Osteoblast (primary cell): ENCODE measurements around the gene LIPC. TPM values are rescaled to one million over a fixed set of nuclear protein-coding genes. Genes with fewer than 3 reads are reported as not detected.

Experiments used
- DNase-seq: peaks from one replicate; pipeline ENCODE4 v3.0.0; 2011; ENCODE audit warnings: low spot score, mixed read lengths; ENCODE audit not compliant: insufficient read length; ENCODE audit errors: missing footprints
- H2AFZ ChIP-seq: 2 replicates; pipeline ENCODE4 v1.6.0; 2011; ENCODE audit warnings: mild to moderate bottlenecking, low read length
- H3K27ac ChIP-seq: 2 replicates; pipeline ENCODE4 v1.5.1; 2011; ENCODE audit warnings: mild to moderate bottlenecking, low read depth, low read length, moderate library complexity
- H3K27me3 ChIP-seq: 2 replicates; pipeline ENCODE4 v1.6.0; 2012; ENCODE audit warnings: mild to moderate bottlenecking, control low read depth, inconsistent platforms, low read length, moderate library complexity; ENCODE audit not compliant: insufficient read depth
- H3K36me3 ChIP-seq: 2 replicates; pipeline ENCODE4 v1.5.1; 2011; ENCODE audit warnings: mild to moderate bottlenecking, low read length, control low read depth, moderate library complexity; ENCODE audit not compliant: insufficient read depth
- H3K4me1 ChIP-seq: 2 replicates; pipeline ENCODE4 v1.5.1; 2011; ENCODE audit warnings: mild to moderate bottlenecking, low read length, control low read depth, moderate library complexity; ENCODE audit not compliant: insufficient read depth
- H3K4me2 ChIP-seq: 2 replicates; pipeline ENCODE4 v1.6.0; 2011; ENCODE audit warnings: mild to moderate bottlenecking, low read length; ENCODE audit not compliant: insufficient read depth
- H3K4me3 ChIP-seq: fragments of 200-600 bp; sonication (generic); 3 replicates; pipeline ENCODE4 v1.5.1; 2012; ENCODE audit warnings: mild to moderate bottlenecking, low read length, inconsistent platforms; ENCODE audit not compliant: insufficient read depth
- H3K79me2 ChIP-seq: 2 replicates; pipeline ENCODE4 v1.6.0; 2012; ENCODE audit warnings: mild to moderate bottlenecking, low read length, control low read depth, inconsistent platforms; ENCODE audit not compliant: insufficient read depth
- H3K9me3 ChIP-seq: 2 replicates; pipeline ENCODE4 v1.5.1; 2011; ENCODE audit warnings: low read depth, low read length, control low read depth
- H4K20me1 ChIP-seq: 2 replicates; pipeline ENCODE4 v1.6.0; 2012; ENCODE audit warnings: mild to moderate bottlenecking, low read length, control low read depth; ENCODE audit not compliant: insufficient read depth
- CTCF ChIP-seq: IDR thresholded peaks from 2 replicates; pipeline ENCODE4 v1.5.1; 2011; ENCODE audit warnings: mild to moderate bottlenecking, low read depth, low read length, moderate library complexity; ENCODE audit errors: extremely low read depth
- total RNA-seq: library from RNA; depleted of rRNA; stranded (reverse); fragments of >200 nt; gene quantifications from 2 replicates; pipeline ENCODE4 v1.2.3, GENCODE V29; 2012

LIPC gene
- total RNA-seq, 1 donor = 1.1 TPM

GRCh38 chr15:58589047-58589446, 157.3 kb downstream of the LIPC start:
- Histone ChIP-seq H3K4me1 (no peaks in the 10 kb centered on the region), H3K27ac (no peak overlapping the region), H3K4me3 (no peak overlapping the region), H3K27me3 (peaks cover 3% of the 10 kb centered on the region), H3K9me3 (no peaks in the 10 kb centered on the region), H3K4me2 (no peak overlapping the region), H4K20me1 (no peaks in the 10 kb centered on the region), H3K36me3 (no peaks in the 10 kb centered on the region), H3K79me2 (no peaks in the 10 kb centered on the region), H2AFZ (no peak overlapping the region)
- no peak for TF ChIP-seq CTCF
- no peak for DNase-seq

GRCh38 chr15:58590236-58590635, 158.4 kb downstream of the LIPC start:
- H3K9me3 ChIP-seq = no peaks in the 10 kb centered on the region
- no peak overlapping the region for H2AFZ ChIP-seq
- H4K20me1 ChIP-seq = no peaks in the 10 kb centered on the region
- no peaks in the 10 kb centered on the region for H3K79me2 ChIP-seq
- H3K36me3 ChIP-seq = no peaks in the 10 kb centered on the region
- no peaks in the 10 kb centered on the region for H3K4me1 ChIP-seq
- no peak for TF ChIP-seq CTCF
- H3K27me3 ChIP-seq = no peaks in the 10 kb centered on the region
- no peak overlapping the region for H3K4me2 ChIP-seq
- no peak for DNase-seq
- no peak overlapping the region for H3K4me3 ChIP-seq
- no peak overlapping the region for H3K27ac ChIP-seq

- Histone ChIP-seq H3K4me1 (no peaks in the 10 kb centered on the region), H3K79me2 (no peaks in the 10 kb centered on the region), H3K27ac (no peak overlapping the region), H4K20me1 (no peaks in the 10 kb centered on the region), H3K36me3 (no peaks in the 10 kb centered on the region), H3K4me3 (no peak overlapping the region), H3K9me3 (no peaks in the 10 kb centered on the region), H3K4me2 (no peak overlapping the region), H2AFZ (no peak overlapping the region), H3K27me3 (no peaks in the 10 kb centered on the region)
- no peak for DNase-seq
- no peak for TF ChIP-seq CTCF
These were observed 159.1 kb downstream of the LIPC start for GRCh38 chr15:58590926-58591325.

- no peak overlapping the region for H2AFZ ChIP-seq
- DNase-seq = no peak
- H3K27me3 ChIP-seq = no peaks in the 10 kb centered on the region
- no peaks in the 10 kb centered on the region for H3K9me3 ChIP-seq
- H3K36me3 ChIP-seq = no peaks in the 10 kb centered on the region
- H4K20me1 ChIP-seq = no peaks in the 10 kb centered on the region
- H3K27ac ChIP-seq = no peak overlapping the region
- H3K4me1 ChIP-seq = no peaks in the 10 kb centered on the region
- no peak overlapping the region for H3K4me3 ChIP-seq
- H3K4me2 ChIP-seq = no peak overlapping the region
- no peaks in the 10 kb centered on the region for H3K79me2 ChIP-seq
- no peak for TF ChIP-seq CTCF
These were observed 162.1 kb downstream of the LIPC start for GRCh38 chr15:58593870-58594269.
